ENCODE results near the gene CACNA1C.

The CACNA1C gene

GRCh38 chr12:2405039-2405438 is 352.3 kb downstream of the CACNA1C start:
- no peaks in the 10 kb centered on the region for H3K27me3 ChIP-seq (ENCODE audit: control insufficient read depth, low read length)
- no peaks in the 10 kb centered on the region for H3F3A ChIP-seq (ENCODE audit: control insufficient read depth, insufficient read depth)
- H3K9me2 ChIP-seq (replicated peaks; ENCODE audit: control insufficient read depth, low read length): no peaks in the 10 kb centered on the region
- no peaks in the 10 kb centered on the region for H3K9me3 ChIP-seq (ENCODE audit: control insufficient read depth, insufficient read depth, low read length)
- no peaks in the 10 kb centered on the region for H3K4me1 ChIP-seq (ENCODE audit: control insufficient read depth, low read length)
- no peak overlapping the region for H3K4me2 ChIP-seq (ENCODE audit: low read length)
- TF ChIP-seq, protein P1, sequence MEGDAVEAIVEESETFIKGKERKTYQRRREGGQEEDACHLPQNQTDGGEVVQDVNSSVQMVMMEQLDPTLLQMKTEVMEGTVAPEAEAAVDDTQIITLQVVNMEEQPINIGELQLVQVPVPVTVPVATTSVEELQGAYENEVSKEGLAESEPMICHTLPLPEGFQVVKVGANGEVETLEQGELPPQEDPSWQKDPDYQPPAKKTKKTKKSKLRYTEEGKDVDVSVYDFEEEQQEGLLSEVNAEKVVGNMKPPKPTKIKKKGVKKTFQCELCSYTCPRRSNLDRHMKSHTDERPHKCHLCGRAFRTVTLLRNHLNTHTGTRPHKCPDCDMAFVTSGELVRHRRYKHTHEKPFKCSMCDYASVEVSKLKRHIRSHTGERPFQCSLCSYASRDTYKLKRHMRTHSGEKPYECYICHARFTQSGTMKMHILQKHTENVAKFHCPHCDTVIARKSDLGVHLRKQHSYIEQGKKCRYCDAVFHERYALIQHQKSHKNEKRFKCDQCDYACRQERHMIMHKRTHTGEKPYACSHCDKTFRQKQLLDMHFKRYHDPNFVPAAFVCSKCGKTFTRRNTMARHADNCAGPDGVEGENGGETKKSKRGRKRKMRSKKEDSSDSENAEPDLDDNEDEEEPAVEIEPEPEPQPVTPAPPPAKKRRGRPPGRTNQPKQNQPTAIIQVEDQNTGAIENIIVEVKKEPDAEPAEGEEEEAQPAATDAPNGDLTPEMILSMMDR (IDR thresholded peaks at IDR 0.05; ENCODE audit: low read depth, low read length, poor library complexity, severe bottlenecking): no peak
- no peak for TF ChIP-seq EZH2phosphoT487 (IDR thresholded peaks at IDR 0.05; ENCODE audit: borderline replicate concordance, low read length)
- H4K20me1 ChIP-seq (ENCODE audit: control insufficient read depth, insufficient read depth, low read depth, low read length): no peaks in the 10 kb centered on the region
- no peaks in the 10 kb centered on the region for H3K36me3 ChIP-seq (ENCODE audit: control insufficient read depth, low read length)
- no peak overlapping the region for H3K27ac ChIP-seq (ENCODE audit: low read depth, low read length)
- H3K4me3 ChIP-seq (ENCODE audit: low read length): no peak overlapping the region
- H3K79me2 ChIP-seq (ENCODE audit: control insufficient read depth, low read length): no peaks in the 10 kb centered on the region

GRCh38 chr12:2406903-2407302 is 354.1 kb downstream of the CACNA1C start:
- no peaks in the 10 kb centered on the region for H3K79me2 ChIP-seq (ENCODE audit: control insufficient read depth, low read length)
- no peak overlapping the region for H3K4me2 ChIP-seq (ENCODE audit: low read length)
- H3K9me2 ChIP-seq (replicated peaks; ENCODE audit: control insufficient read depth, low read length): no peaks in the 10 kb centered on the region
- no peaks in the 10 kb centered on the region for H3K27me3 ChIP-seq (ENCODE audit: control insufficient read depth, low read length)
- H3K4me3 ChIP-seq (ENCODE audit: low read length): no peak overlapping the region
- H3K36me3 ChIP-seq (ENCODE audit: control insufficient read depth, low read length): no peaks in the 10 kb centered on the region
- no peaks in the 10 kb centered on the region for H3K9me3 ChIP-seq (ENCODE audit: control insufficient read depth, insufficient read depth, low read length)
- TF ChIP-seq EZH2phosphoT487 (IDR thresholded peaks at IDR 0.05; ENCODE audit: borderline replicate concordance, low read length): no peak
- TF ChIP-seq, protein P1 (IDR thresholded peaks at IDR 0.05; ENCODE audit: low read depth, low read length, poor library complexity, severe bottlenecking): no peak
- H3K27ac ChIP-seq (ENCODE audit: low read depth, low read length): no peak overlapping the region
- H3K4me1 ChIP-seq (ENCODE audit: control insufficient read depth, low read length): no peaks in the 10 kb centered on the region
- H3F3A ChIP-seq (ENCODE audit: control insufficient read depth, insufficient read depth): no peaks in the 10 kb centered on the region
- H4K20me1 ChIP-seq (ENCODE audit: control insufficient read depth, insufficient read depth, low read depth, low read length): no peaks in the 10 kb centered on the region

- no peaks in the 10 kb centered on the region for H3K79me2 ChIP-seq (ENCODE audit: control insufficient read depth, low read length)
Observed at GRCh38 chr12:2408262-2408661, 355.5 kb downstream of the CACNA1C start.

More at GRCh38 chr12:2408262-2408661, 355.5 kb downstream of the CACNA1C start:
- no peaks in the 10 kb centered on the region for H3K9me3 ChIP-seq (ENCODE audit: control insufficient read depth, insufficient read depth, low read length)
- no peaks in the 10 kb centered on the region for H3F3A ChIP-seq (ENCODE audit: control insufficient read depth, insufficient read depth)
- no peak overlapping the region for H3K4me3 ChIP-seq (ENCODE audit: low read length)
- no peaks in the 10 kb centered on the region for H3K36me3 ChIP-seq (ENCODE audit: control insufficient read depth, low read length)
- H3K9me2 ChIP-seq (replicated peaks; ENCODE audit: control insufficient read depth, low read length): no peaks in the 10 kb centered on the region
- no peaks in the 10 kb centered on the region for H3K27me3 ChIP-seq (ENCODE audit: control insufficient read depth, low read length)
- no peaks in the 10 kb centered on the region for H3K4me1 ChIP-seq (ENCODE audit: control insufficient read depth, low read length)
- TF ChIP-seq, protein P1 (IDR thresholded peaks at IDR 0.05; ENCODE audit: low read depth, low read length, poor library complexity, severe bottlenecking): no peak
- no peak overlapping the region for H3K4me2 ChIP-seq (ENCODE audit: low read length)
- H4K20me1 ChIP-seq (ENCODE audit: control insufficient read depth, insufficient read depth, low read depth, low read length): no peaks in the 10 kb centered on the region
- H3K27ac ChIP-seq (ENCODE audit: low read depth, low read length): no peak overlapping the region

Measured in DOHH2 (cell line).